SK-N-MC (cell line): ENCODE data around the gene NT5C3A.
A peak's percentile ranks its signal among the peaks of the same experiment; 100 is the strongest.

Experiments used
- EZH2 ChIP-seq: fragments of 200-600 bp; sonication (generic); IDR thresholded peaks from one replicate; pipeline ENCODE4 v1.6.1; 2017; ENCODE audit warnings: antibody characterized with exemption
- POLR2AphosphoS5 ChIP-seq: IDR thresholded peaks from 2 replicates; pipeline ENCODE4 v1.6.1; 2012; ENCODE audit warnings: mild to moderate bottlenecking, low read depth, low read length, borderline replicate concordance

DNA sequence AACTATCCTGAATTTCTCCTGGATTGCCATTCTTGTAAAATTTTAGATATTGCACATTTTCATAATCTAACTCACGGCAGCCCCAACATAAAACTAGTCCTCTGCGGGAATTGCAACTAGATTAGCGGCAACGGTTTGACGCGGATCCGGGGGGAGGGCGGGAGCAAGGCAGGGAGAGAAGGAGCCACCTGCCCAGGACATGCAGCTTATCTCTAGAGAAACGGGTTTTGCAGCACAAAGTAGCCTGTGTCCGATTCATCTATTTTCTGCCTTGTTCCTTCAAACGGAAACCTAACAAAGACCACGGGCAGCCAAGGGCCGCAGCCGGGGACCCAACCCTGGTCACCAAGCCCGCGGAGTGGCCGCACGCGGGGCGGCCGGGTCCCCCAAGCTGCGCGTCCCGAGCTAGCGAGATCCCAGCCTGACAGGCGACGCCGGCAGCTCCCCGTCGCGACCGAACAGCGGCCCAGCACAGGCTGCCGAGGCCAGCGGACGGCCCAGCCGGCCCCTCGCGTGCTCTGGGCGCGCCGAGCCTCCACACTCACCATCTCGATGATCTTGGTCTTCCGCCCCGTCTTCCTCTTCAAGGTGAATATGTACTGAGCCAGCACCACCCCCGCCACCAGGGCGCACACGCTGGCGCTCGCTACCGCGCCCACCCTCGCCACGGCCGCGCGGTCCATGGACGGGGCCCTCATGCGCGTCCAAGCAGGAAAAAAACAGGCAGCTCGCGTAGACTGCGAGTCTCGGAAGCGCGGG is at the start of gene NT5C3A:
- TF ChIP-seq POLR2AphosphoS5 (peak; percentile 39; the same call in 1 of the 2 replicates), EZH2 (no peak)
